Stimulated activated effector memory CD8-positive, alpha-beta T cell treated with anti-CD3 and anti-CD28 coated beads, Interleukin-12 subunit alpha, Interleukin-12 subunit beta, amount 100 ng/mL, for 72 hours (primary cell): ENCODE measurements around the gene PERM1.

Experiments
- ATAC-seq: fragments of 150-1000 bp; cut with Tn5 transposase; 2 replicates; pipeline ENCODE4 v1.10.0; 2021
- DNase-seq, 2 donors: peaks; one replicate each; pipeline ENCODE4 v3.0.0; 2021 to 2022; ENCODE audit warnings: low spot score in 2 of 2
- H3K27ac Mint-ChIP-seq: one replicate; pipeline ENCODE4 v1.8.0; 2022; ENCODE audit warnings: mild to moderate bottlenecking, mixed read lengths
- H3K36me3 Mint-ChIP-seq: one replicate; pipeline ENCODE4 v1.8.0; 2022; ENCODE audit warnings: mild to moderate bottlenecking, mixed read lengths
- H3K4me1 Mint-ChIP-seq: one replicate; pipeline ENCODE4 v1.8.0; 2022; ENCODE audit warnings: mixed read lengths
- H3K4me3 Mint-ChIP-seq: one replicate; pipeline ENCODE4 v1.8.0; 2022; ENCODE audit warnings: mild to moderate bottlenecking, mixed read lengths
- H3K9me3 Mint-ChIP-seq: one replicate; pipeline ENCODE4 v1.8.0; 2022; ENCODE audit warnings: mixed read lengths

Gene PERM1

DNA sequence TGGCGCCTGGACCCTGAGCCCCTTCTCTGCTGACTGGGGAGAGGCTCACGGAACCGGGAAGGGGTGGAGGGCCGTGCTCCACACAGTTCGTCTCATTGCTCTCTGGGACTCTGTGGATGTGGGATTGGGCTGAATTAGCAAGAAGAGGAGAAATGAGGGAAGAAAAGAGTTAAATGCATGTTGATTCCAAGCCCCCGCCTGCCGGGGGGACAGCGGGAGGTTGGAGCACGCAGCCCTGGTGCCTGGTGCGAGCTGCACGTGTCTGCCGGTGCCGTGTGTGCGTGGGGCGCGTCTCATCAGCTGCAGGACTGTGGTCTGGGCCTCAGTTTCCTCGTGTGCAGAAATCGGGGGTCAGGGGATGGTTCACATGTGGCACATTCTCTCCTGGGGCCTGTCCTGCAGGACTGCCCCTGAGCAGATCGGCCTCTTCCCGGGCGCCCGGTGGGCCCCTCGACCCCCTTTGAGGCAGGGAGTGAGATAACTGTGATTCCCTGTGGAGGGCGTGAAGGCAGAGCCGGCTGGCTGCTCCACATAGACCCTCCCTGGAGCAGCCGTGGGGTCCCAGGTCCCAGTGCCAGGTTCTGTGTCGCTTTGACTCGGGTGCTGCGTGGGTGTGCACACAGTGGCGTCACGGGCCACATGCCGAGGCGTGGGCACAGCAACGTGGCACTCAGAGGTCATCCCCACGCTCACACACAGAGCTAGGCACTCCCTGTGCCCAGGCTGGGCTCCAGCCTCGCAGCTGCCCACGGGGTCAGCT is 46.7 kb downstream of the PERM1 start:
- DNase-seq (no peak), ATAC-seq (peak; percentile 14)
- H3K36me3 Mint-ChIP-seq: no peaks in the 10 kb centered on the region
- H3K4me1 Mint-ChIP-seq: peaks cover 9% of the 10 kb centered on the region
- H3K27ac Mint-ChIP-seq: no peak overlapping the region
- no peaks in the 10 kb centered on the region for H3K9me3 Mint-ChIP-seq
- no peak overlapping the region for H3K4me3 Mint-ChIP-seq

DNA sequence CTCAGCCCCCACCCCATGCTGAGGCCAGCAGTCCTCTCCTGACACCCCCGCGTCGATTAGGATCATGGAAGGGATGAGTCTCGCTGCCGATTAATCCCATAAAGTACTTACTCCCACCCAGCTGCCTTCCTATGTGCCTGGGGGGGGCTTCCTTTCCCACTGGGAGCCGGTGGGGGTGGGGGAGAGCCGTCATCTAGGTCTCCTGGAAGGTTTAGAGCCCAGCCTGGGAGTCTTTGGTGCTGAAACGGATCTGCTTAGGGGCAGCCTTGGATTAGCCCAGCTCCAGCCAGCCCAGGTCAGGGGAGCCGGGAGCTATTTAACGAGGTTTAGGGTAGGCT is 48.3 kb downstream of the PERM1 start:
- ATAC-seq: no peak
- Mint-ChIP-seq H3K9me3 (no peaks in the 10 kb centered on the region), H3K4me3 (no peak overlapping the region)

DNA sequence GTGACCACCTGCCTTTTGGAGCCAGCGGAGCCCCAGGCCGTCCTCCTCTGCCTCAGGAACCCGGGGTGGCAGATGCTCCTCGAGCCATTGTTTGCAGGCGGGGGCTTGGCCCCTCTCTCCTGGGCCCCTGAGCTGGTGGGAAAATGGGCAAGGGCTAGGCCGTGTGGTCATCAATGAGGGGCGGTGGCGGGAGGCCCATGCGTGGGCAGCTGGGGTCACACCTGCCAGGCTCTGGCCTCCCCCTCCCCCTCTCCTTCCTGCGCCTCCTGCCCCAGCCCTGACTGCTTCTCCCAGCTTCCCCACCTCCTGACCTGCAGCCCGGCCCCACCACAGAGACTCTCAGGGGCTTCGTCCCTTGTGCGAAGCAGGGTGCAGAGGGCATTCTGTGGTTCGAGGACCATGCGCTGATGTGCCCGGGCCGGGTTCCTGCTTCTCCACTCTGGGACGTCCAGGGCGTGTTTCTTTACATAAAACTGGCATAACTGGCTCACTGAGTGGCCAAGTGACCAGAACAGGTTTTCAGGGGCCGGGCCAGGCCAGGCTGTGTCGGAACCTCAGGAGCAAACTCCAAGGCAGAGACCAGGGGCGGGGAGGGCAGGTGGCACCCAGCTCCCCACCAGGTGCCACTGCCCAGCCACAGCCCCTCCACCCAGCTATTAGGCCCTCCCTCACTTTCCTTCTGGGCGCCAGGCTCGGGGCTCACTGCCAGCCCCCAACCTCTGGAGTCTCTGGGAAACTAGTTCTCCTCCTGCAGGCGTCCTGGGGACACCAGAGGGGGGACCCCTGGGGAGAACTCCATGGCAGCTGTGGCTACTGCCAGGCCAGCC is 48.9 kb downstream of the PERM1 start:
- no peak for DNase-seq
- no peaks in the 10 kb centered on the region for H3K9me3 Mint-ChIP-seq
- H3K27ac Mint-ChIP-seq: no peak overlapping the region
- no peak for ATAC-seq
- H3K36me3 Mint-ChIP-seq: no peaks in the 10 kb centered on the region
- H3K4me1 Mint-ChIP-seq: peaks cover 9% of the 10 kb centered on the region
- no peak overlapping the region for H3K4me3 Mint-ChIP-seq

More for the DNA sequence above, 48.3 kb downstream of the PERM1 start:
- Mint-ChIP-seq H3K4me1 (peaks cover 9% of the 10 kb centered on the region), H3K27ac (no peak overlapping the region), H3K36me3 (no peaks in the 10 kb centered on the region)
- no peak for DNase-seq

DNA sequence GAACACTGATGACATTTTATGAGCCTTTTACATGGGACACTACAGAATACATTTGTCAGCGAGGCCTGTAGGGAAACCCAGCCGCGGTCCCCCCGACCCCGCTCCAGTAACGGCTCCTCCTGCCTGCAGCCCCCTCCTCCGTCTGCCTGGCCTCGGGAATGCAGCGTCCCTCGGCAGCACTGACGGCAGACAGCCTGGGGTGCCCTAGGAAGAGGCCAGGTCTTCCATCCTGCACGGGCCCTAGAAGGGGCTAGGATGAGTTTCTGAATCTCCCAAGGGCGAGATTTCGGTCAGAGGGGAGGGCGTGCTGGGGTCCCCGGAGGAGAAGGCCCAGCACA is 49.8 kb downstream of the PERM1 start:
- Mint-ChIP-seq H3K4me1 (peaks cover 9% of the 10 kb centered on the region), H3K36me3 (no peaks in the 10 kb centered on the region), H3K4me3 (no peak overlapping the region), H3K9me3 (no peaks in the 10 kb centered on the region), H3K27ac (no peak overlapping the region)
- DNase-seq (no peak), ATAC-seq (no peak)

DNA sequence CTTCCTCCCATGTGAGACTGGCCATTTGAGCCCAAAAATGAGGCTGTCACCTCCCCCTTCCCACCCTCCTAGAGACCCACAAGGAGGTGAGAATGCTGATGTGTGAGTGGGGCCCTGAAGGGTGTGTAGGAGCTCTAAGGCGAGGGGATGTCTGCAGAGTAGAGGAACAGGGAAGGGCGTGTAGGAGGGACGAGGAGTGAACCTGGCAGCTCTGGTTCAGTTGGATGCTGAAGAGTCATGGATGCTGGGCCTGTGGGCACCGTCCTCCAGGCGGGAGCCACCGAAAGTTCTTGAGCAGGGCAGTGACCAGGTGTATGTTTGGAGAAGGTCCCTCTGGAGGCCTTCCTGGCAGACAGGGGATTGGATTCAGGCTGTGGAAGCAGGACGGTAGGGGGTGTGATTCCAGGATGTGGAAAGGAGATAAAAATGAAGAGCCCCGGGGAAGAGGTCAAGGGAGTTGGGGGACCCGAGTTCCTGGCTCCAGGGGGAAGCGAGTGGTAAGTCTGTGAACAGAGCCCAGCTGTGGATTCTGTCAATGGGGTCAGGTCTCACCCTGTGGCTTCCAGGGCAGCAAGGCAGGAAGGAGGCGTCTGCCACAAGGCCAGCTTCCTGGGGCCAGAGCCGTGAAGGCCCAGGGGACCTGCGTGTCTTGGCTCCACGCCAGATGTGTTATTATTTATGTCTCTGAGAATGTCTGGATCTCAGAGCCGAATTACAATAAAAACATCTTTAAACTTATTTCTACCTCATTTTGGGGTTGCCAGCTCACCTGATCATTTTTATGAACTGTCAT is 50.3 kb downstream of the PERM1 start:
- H3K4me1 Mint-ChIP-seq: peaks cover 9% of the 10 kb centered on the region
- no peaks in the 10 kb centered on the region for H3K9me3 Mint-ChIP-seq
- peak overlapping the region; percentile 73 for H3K27ac Mint-ChIP-seq
- H3K36me3 Mint-ChIP-seq: no peaks in the 10 kb centered on the region
- ATAC-seq: no peak
- H3K4me3 Mint-ChIP-seq: no peak overlapping the region
- no peak for DNase-seq

DNA sequence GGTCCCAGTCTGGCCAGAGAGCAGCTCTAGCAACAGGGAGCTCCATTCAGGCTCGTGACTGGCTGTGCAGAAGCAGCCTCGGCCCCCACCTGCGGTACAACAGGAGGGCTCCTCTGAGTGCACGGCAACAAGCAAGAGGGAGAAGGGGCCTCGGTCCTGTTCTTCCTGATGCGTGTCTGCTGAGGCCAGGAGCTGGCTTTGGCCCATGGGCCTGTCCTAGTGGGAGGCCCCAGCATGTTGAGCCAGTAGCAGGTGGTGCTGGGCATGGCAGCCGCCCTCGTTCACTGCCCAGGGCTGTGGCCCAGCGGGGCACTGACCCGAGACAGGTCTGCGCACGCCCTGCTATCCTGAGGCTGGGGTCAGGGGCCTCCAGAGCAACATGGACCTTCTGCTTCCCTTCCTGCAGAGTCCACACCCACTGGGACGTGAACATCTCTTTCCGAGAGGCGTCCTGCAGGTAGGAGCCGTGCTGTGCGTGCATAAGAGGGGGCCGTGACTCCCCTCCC is 51.2 kb downstream of the PERM1 start:
- Mint-ChIP-seq H3K9me3 (no peaks in the 10 kb centered on the region), H3K4me3 (no peak overlapping the region), H3K27ac (no peak overlapping the region), H3K36me3 (no peaks in the 10 kb centered on the region), H3K4me1 (peaks cover 9% of the 10 kb centered on the region)
- no peak for ATAC-seq
- DNase-seq: no peak

DNA sequence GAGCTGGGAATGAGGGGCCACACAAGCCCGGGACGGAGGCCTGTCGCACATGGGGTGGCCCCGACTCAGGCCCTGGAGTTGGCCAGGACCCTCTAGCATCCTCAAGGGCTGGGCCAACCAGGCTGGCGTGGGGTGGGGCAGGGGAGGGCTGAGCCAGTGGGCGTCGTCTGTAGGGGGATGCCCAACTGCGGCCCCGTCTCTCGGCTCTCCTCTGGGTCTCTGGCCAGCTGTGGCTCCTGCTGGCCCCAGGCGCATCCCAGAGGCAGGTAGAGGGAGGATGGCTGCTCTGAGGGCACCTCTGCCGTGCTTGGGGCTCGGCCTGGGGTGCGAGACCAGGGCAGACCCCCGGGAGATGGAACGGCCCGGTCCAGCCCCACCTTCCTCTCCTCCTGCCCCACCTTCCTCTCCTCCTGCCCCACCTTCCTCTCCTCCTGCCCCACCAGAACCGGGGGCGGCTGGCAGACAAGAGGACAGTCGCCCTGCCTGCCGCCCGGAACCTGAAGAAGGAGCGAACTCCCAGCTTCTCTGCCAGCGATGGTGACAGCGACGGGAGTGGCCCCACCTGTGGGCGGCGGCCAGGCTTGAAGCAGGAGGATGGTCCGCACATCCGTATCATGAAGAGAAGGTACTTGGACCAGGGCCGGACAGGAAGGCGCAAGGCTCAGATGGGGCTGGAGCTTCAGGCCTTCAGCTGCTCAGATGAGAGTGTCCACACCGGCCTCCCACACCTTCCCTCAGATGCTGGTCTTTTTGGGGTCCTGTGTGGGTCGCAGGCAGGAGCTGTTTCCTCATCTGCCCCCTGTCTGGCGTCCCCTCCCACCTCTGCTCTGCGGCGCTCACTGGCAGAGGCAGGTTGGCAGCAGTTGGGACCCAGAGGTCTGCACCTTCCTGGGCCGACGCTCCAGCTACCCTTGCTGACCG is 51.9 kb downstream of the PERM1 start:
- DNase-seq: no peak
- H3K9me3 Mint-ChIP-seq: no peaks in the 10 kb centered on the region
- no peak overlapping the region for H3K27ac Mint-ChIP-seq
- H3K4me1 Mint-ChIP-seq: peaks cover 9% of the 10 kb centered on the region
- H3K36me3 Mint-ChIP-seq: no peaks in the 10 kb centered on the region
- no peak for ATAC-seq
- H3K4me3 Mint-ChIP-seq: no peak overlapping the region

DNA sequence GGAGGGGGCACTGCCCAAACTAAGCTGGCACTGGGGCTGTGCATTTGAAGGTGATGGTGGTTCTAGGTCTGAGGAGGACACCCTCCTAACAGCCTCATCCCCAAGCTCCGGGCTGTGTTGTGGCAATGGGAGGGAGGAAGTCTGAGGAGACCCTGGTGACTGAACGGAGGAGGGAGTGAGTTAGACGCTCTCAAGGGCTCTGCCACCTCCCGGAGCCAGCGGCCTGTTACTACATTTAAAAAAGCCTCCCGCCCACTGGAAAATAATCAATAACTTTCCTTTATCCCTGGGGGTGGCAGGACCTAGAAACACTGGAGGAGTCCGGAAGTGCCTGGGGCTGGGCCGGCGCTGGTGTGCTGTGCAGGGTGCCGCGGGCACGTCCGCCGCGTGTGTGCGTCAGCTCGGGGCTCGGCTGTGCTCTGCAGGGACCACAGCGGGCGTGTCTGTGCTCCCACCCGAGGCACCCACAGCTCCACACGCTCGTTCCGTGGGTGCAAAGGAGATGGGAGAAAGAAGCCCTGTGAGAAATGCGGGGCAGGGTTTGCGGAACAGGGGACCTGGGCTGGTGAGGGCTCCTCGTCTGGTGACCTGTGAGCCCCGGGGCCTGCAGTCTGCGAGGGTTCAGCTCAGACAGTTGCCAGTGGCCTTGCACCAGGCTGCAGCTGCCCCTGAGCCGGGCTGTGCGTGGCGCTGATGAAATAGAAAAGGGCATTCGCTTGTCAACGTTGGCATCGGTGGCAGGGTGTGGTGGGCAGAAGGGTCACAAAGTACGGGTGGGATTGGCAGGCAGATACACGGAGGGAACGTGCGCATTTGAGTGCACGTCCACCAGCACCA is 52.9 kb downstream of the PERM1 start:
- H3K4me1 Mint-ChIP-seq: peaks cover 9% of the 10 kb centered on the region
- H3K27ac Mint-ChIP-seq: no peak overlapping the region
- H3K36me3 Mint-ChIP-seq: no peaks in the 10 kb centered on the region
- H3K9me3 Mint-ChIP-seq: no peaks in the 10 kb centered on the region
- no peak for DNase-seq
- H3K4me3 Mint-ChIP-seq: no peak overlapping the region
- no peak for ATAC-seq

DNA sequence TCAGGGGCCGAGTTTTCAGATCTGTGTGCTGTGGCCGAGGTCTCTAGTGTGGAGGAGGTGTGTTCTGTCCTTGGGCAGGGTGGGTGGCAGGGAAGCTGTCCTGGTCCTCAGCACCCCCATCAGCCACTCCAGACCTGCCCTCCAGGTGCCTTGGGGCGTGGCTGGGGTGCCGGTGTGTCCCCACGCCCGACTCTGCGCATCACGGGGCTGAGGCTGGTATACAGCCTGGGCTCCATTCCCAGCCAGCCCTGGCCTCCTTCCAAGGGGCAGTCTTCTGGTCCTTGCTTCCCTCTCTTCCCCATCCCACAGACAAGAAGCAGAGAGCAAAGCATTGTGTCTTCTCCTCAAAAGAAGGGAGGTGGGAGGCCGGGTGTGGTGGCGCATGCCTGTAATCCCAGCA is 54.1 kb downstream of the PERM1 start:
- no peak overlapping the region for H3K27ac Mint-ChIP-seq
- no peaks in the 10 kb centered on the region for H3K9me3 Mint-ChIP-seq
- ATAC-seq (no peak), DNase-seq (no peak)
- no peak overlapping the region for H3K4me3 Mint-ChIP-seq
- H3K4me1 Mint-ChIP-seq: peaks cover 15% of the 10 kb centered on the region
- H3K36me3 Mint-ChIP-seq: no peaks in the 10 kb centered on the region

DNA sequence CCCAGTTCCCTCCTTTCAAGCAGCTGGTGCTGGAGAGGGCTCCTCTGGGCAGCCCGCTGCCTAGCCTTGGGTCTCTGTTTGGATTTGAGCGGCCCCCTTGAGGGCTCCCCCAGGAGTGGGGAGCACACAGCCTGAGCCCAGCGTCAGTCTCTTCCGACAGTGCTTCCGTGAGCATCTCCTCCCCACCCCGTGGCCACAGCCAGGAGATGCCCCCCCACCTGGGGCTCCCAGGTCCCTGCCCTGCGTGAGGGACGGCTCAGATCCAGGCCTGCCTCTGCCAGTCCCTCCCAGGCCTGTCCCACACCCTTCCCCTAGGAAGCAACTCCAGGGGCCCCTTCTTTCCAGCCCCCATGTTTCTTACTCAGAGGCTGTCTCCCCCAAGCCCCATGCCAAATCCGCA is 54.7 kb downstream of the PERM1 start:
- H3K36me3 Mint-ChIP-seq: no peaks in the 10 kb centered on the region
- ATAC-seq: no peak
- H3K4me1 Mint-ChIP-seq: peaks cover 15% of the 10 kb centered on the region
- DNase-seq: no peak
- H3K27ac Mint-ChIP-seq: no peak overlapping the region
- H3K4me3 Mint-ChIP-seq: no peak overlapping the region
- H3K9me3 Mint-ChIP-seq: no peaks in the 10 kb centered on the region

DNA sequence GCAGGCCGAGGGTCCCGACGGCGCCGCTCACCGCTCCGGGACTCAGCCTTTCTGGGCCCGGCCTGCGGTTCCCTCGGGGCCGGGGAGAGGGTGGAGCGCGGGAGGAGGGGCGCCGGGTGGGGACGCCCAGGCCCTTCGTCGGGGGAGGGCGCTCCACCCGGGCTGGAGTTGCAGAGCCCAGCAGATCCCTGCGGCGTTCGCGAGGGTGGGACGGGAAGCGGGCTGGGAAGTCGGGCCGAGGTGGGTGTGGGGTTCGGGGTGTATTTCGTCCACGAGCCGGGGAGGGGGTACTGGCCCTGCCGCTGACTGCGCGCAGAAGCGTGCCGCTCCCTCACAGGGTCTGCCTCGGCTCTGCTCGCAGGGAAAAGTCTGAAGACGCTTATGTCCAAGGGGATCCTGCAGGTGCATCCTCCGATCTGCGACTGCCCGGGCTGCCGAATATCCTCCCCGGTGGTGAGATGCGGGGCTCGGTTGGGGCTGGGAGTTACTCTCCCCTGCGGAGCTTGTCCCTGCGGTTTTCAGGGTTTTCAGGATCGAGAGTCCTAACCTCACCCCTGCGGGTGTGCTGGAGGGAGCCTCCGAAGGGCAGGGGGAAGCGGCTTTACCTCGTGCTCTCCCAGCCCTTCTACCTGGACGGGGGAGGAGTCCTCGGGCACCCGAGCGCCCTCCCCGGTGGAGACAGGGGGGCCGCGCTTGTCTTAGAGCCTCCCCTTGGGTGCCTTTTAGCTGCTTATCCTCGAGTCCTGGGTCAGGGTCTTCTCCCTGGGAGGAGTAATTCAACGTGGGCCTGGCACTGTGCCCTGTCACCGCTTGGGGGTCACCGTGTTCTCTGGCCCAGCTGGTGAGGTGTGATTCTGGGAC is 56.1 kb downstream of the PERM1 start:
- ATAC-seq: no peak
- no peak for DNase-seq
- Mint-ChIP-seq H3K27ac (no peak overlapping the region), H3K4me1 (peaks cover 16% of the 10 kb centered on the region), H3K9me3 (no peaks in the 10 kb centered on the region), H3K4me3 (peak overlapping the region; percentile 43), H3K36me3 (peaks cover 6% of the 10 kb centered on the region)
